GM21786 (cell line): ENCODE measurements around the gene SHC2.

Experiments used
- ATAC-seq: cut with Tn5 transposase; IDR thresholded peaks from one replicate; pipeline ENCODE4 v1.9.1; 2021; ENCODE audit not compliant: unreplicated experiment

Gene SHC2

GRCh38 chr19:376111-376470 is 84.7 kb downstream of the SHC2 start:
- ATAC-seq, result no peak

GRCh38 chr19:375395-376110 is 85.3 kb downstream of the SHC2 start:
- ATAC-seq, result no peak

- no peak for ATAC-seq
Measured at GRCh38 chr19:374886-375235, 86.0 kb downstream of the SHC2 start.

- ATAC-seq, result no peak
Measured at GRCh38 chr19:374183-374885, 86.5 kb downstream of the SHC2 start.

- no peak for ATAC-seq
Measured at GRCh38 chr19:373391-374182, 87.2 kb downstream of the SHC2 start.

- ATAC-seq, result no peak
Measured at GRCh38 chr19:372306-372890, 88.4 kb downstream of the SHC2 start.

GRCh38 chr19:371501-372168 is 89.2 kb downstream of the SHC2 start:
- ATAC-seq, result no peak

- no peak for ATAC-seq
Measured at GRCh38 chr19:370641-371330, 90.0 kb downstream of the SHC2 start.

- no peak for ATAC-seq
Measured at GRCh38 chr19:369876-370275, 91.0 kb downstream of the SHC2 start.

GRCh38 chr19:369256-369655 is 91.6 kb downstream of the SHC2 start:
- no peak for ATAC-seq

- no peak for ATAC-seq
Measured at GRCh38 chr19:368630-369024, 92.2 kb downstream of the SHC2 start.

GRCh38 chr19:367963-368629 is 92.7 kb downstream of the SHC2 start:
- no peak for ATAC-seq

GRCh38 chr19:367561-367960 is 93.3 kb downstream of the SHC2 start:
- no peak for ATAC-seq

GRCh38 chr19:366951-367350 is 93.9 kb downstream of the SHC2 start:
- ATAC-seq, result no peak
